Endodermal cell (in vitro differentiated cells): ENCODE results near the gene HOATZ. TPM values are rescaled to one million over a fixed set of nuclear protein-coding genes. Genes with fewer than 3 reads are reported as not detected.

Experiments used
- DNase-seq: peaks from one replicate; pipeline ENCODE4 v3.0.0-alpha.2; 2017
- H3K27ac ChIP-seq: 2 replicates; pipeline ENCODE4 v1.5.1; 2013; ENCODE audit warnings: mild to moderate bottlenecking, low read depth, low read length, moderate library complexity
- H3K27me3 ChIP-seq: 2 replicates; pipeline ENCODE4 v1.6.1; 2013; ENCODE audit warnings: mild to moderate bottlenecking, low read length, moderate library complexity; ENCODE audit not compliant: insufficient read depth, control insufficient read depth, poor library complexity, severe bottlenecking
- H3K36me3 ChIP-seq: 2 replicates; pipeline ENCODE4 v1.7.0; 2013; ENCODE audit warnings: mild to moderate bottlenecking, low read length, moderate library complexity; ENCODE audit not compliant: control insufficient read depth, insufficient read depth
- H3K4me1 ChIP-seq: one replicate; pipeline ENCODE4 v1.7.0; 2013; ENCODE audit warnings: low read length; ENCODE audit not compliant: control insufficient read depth, insufficient read depth
- H3K4me3 ChIP-seq: 2 replicates; pipeline ENCODE4 v1.5.1; 2013; ENCODE audit warnings: mild to moderate bottlenecking, low read length, moderate library complexity
- H3K9ac ChIP-seq: 2 replicates; pipeline ENCODE4 v1.6.1; 2013; ENCODE audit warnings: mild to moderate bottlenecking, low read length, moderate library complexity; ENCODE audit not compliant: poor library complexity, severe bottlenecking; ENCODE audit errors: extremely low read depth
- H3K9me3 ChIP-seq: 2 replicates; pipeline ENCODE4 v1.6.1; 2013; ENCODE audit warnings: mild to moderate bottlenecking, low read length, moderate library complexity; ENCODE audit not compliant: control insufficient read depth
- H3K27ac Mint-ChIP-seq: 2 replicates; pipeline ENCODE4 v1.8.0; 2020; ENCODE audit warnings: mixed read lengths
- H3K27me3 Mint-ChIP-seq: 2 replicates; pipeline ENCODE4 v1.8.0; 2021; ENCODE audit warnings: mild to moderate bottlenecking, mixed read lengths; ENCODE audit not compliant: insufficient read depth
- H3K36me3 Mint-ChIP-seq: 2 replicates; pipeline ENCODE4 v1.8.0; 2020; ENCODE audit warnings: low read depth, mixed read lengths
- H3K4me1 Mint-ChIP-seq: 2 replicates; pipeline ENCODE4 v1.8.0; 2020; ENCODE audit warnings: mixed read lengths
- H3K4me3 Mint-ChIP-seq: 2 replicates; pipeline ENCODE4 v1.8.0; 2020; ENCODE audit warnings: mild to moderate bottlenecking, moderate library complexity, mixed read lengths
- H3K9me3 Mint-ChIP-seq: 2 replicates; pipeline ENCODE4 v1.8.0; 2020; ENCODE audit warnings: mild to moderate bottlenecking, mixed read lengths
- CTCF ChIP-seq: fragments of 200-600 bp; sonication (generic); conservative IDR thresholded peaks from 2 replicates; pipeline ENCODE4 v1.5.0; 2021; ENCODE audit warnings: antibody characterized with exemption, mild to moderate bottlenecking
- WGBS, 2 experiments: methylation state at CpG; one replicate each; pipeline versions ENCODE4 v1.1.5 to v1.1.7; 2013; ENCODE audit warnings: missing lambda C conversion rate in 2 of 2, mixed read lengths in 1 of 2; ENCODE audit not compliant: insufficient coverage in 1 of 2, insufficient read length in 1 of 2; 5-methylcytosine and 5-hydroxymethylcytosine counted together
- long read RNA-seq, 4 experiments: library from polyadenylated mRNA in 2 of 4; library from RNA in 1 of 4; library from capped mRNA in 1 of 4; stranded (forward) in 3 of 4; unstranded in 1 of 4; transcript quantifications; one replicate each; pipeline ENCODE4 v2.0.0, GENCODE V29; 2020 to 2021; ENCODE audit warnings: inconsistent platforms in 1 of 4
- polyA plus RNA-seq, 2 experiments: library from polyadenylated mRNA; stranded (reverse); fragments of 50-300 nt; gene quantifications; one replicate each; pipeline ENCODE4 v1.2.3, GENCODE V29; 2013
- total RNA-seq, 2 donors: library from RNA; stranded (reverse); fragmentation: NEBNext Ultra II Directional in 1 of 2; extraction: Animal tissue kit (Norgen Biotek cat#: 25700) in 1 of 2; gene quantifications; 2 replicates in 1 of 2; 3 replicates in 1 of 2; pipeline ENCODE4 v1.2.1, GENCODE V29; 2021

Gene HOATZ
- total RNA-seq = under 1 TPM in 1 of 2 donors, not detected in 1; 0.89 TPM
- polyA plus RNA-seq (2013, experiment 1 of 2) = 0.36 TPM
- polyA plus RNA-seq (2013, experiment 2 of 2) = 0.41 TPM
- long read RNA-seq, experiment 1 = 0 reads
- long read RNA-seq, experiment 2 = 0 reads
- long read RNA-seq, experiment 3 = 0 reads
- long read RNA-seq, experiment 4 = 0 reads

DNA sequence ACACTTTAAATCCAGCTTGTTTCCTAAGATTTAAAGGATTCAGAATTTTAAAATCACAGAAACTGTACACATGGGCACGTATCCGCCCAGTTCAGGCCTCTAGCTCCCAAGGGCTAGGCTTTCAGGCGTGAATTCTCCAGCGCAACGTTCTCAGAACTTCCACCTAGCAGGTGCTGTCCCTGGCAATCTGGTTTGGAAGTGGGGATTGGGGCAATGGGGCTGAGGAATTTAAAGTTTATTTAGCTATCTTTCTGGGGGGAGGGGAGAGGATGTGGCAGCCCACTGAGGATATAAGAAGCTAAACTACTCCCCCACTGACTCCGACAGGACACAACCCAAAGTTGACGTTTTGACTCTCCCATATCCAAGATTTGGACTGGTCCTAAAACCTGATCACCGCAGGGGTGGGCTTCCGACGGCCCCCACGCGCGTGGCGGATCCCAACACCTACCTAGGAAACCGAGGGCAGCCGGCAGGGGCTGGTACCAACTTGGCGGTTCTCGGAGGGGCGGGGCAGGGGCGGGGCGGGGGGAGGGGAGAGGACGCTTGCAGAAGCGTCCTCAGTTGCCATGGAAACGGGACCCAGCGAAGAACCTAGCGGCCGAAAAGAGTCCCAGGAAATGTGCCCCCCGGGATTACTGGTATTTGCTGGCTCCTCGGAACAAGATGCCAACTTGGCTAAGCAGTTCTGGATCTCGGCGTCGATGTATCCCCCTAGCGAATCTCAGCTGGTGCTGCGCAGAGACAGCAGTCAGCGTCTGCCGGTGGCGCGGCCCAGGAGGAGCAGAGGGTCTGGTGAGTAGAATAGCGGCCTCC, at the start of gene HOATZ:
TSS of gene HOATZ (plus strand) at position 563 of the 816 bp plus-strand sequence. CDS start at position 570, 7 bp downstream.
- H3K9me3 Mint-ChIP-seq = no peaks in the 10 kb centered on the region
- WGBS, 2 experiments = 12 to 15% methylated on average over 14 to 36 of the region's 39 CpGs
- peaks cover 48% of the 10 kb centered on the region for H3K27me3 Mint-ChIP-seq
- Histone ChIP-seq H3K4me1 (peaks cover 6% of the 10 kb centered on the region), H3K27me3 (peaks cover 39% of the 10 kb centered on the region), H3K9me3 (no peaks in the 10 kb centered on the region), H3K27ac (no peak within 1 kb of the TSS), H3K36me3 (no peaks in the 10 kb centered on the region), H3K9ac (no peak within 1 kb of the TSS), H3K4me3 (peak within 1 kb of the TSS; percentile 67)
- peak; percentile 90 for DNase-seq
- H3K36me3 Mint-ChIP-seq = no peaks in the 10 kb centered on the region
- H3K4me3 Mint-ChIP-seq = peak within 1 kb of the TSS; percentile 49
- TF ChIP-seq CTCF = peak; percentile 62
- H3K4me1 Mint-ChIP-seq = peaks cover 13% of the 10 kb centered on the region
- no peak within 1 kb of the TSS for H3K27ac Mint-ChIP-seq

DNA sequence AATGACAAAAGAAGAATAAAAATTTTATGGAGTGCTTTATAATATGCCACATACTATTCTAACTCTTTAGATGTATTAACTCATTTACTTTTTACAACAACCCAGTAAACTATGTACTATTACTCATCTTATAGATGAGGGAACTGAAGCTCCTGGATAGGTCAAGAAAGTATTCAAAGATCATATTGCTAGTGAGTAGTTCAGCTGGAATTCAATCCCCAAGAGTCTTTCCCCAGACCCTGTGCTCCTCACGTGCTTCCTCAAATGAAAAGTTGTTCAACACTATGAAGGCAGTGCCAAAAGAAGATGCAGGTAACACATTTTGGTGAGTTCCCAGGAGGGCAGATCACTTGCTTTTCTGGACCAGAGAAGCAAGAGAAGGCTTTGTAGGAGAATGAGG, 49.2 kb upstream of the HOATZ start:
- H3K9me3 ChIP-seq = no peaks in the 10 kb centered on the region
- WGBS, 2 experiments = 83 to 100% methylated on average over 1 of the region's 1 CpG
- no peaks in the 10 kb centered on the region for H3K36me3 Mint-ChIP-seq
- no peak overlapping the region for H3K27ac ChIP-seq
- H3K9me3 Mint-ChIP-seq = no peaks in the 10 kb centered on the region
- no peaks in the 10 kb centered on the region for H3K36me3 ChIP-seq
- H3K4me3 ChIP-seq = no peak overlapping the region
- TF ChIP-seq CTCF = no peak
- no peak overlapping the region for H3K27ac Mint-ChIP-seq
- H3K27me3 Mint-ChIP-seq = peaks cover 43% of the 10 kb centered on the region
- H3K4me1 ChIP-seq = no peaks in the 10 kb centered on the region
- no peaks in the 10 kb centered on the region for H3K4me1 Mint-ChIP-seq
- H3K27me3 ChIP-seq = peaks cover 29% of the 10 kb centered on the region
- no peak overlapping the region for H3K4me3 Mint-ChIP-seq
- no peak for DNase-seq
- no peak overlapping the region for H3K9ac ChIP-seq

GRCh38 chr11:111466615-111467014, 48.0 kb upstream of the HOATZ start:
- H3K36me3 ChIP-seq = no peaks in the 10 kb centered on the region
- no peaks in the 10 kb centered on the region for H3K9me3 ChIP-seq
- Mint-ChIP-seq H3K4me1 (no peaks in the 10 kb centered on the region), H3K27me3 (peaks cover 35% of the 10 kb centered on the region), H3K27ac (no peak overlapping the region), H3K4me3 (no peak overlapping the region), H3K9me3 (no peaks in the 10 kb centered on the region), H3K36me3 (no peaks in the 10 kb centered on the region)
- no peak overlapping the region for H3K4me3 ChIP-seq
- H3K9ac ChIP-seq = no peak overlapping the region
- peaks cover 29% of the 10 kb centered on the region for H3K27me3 ChIP-seq
- no peak for DNase-seq
- no peaks in the 10 kb centered on the region for H3K4me1 ChIP-seq
- H3K27ac ChIP-seq = no peak overlapping the region
- no peak for TF ChIP-seq CTCF
